ENCODE data around the gene SIGLEC10.

Gene SIGLEC10

GRCh38 chr19:51372021-51372648 lies 45.3 kb downstream of the SIGLEC10 start:
- no peak overlapping the region for H3K27ac ChIP-seq (ENCODE audit: low read depth, low read length)
- H2AFZ ChIP-seq (ENCODE audit: low read length, unreplicated experiment): no peak overlapping the region
- H3K4me3 ChIP-seq (ENCODE audit: low read depth, low read length): no peak overlapping the region
- no peaks in the 10 kb centered on the region for H3K27me3 ChIP-seq (ENCODE audit: insufficient read depth, low read length)
- H3K4me1 ChIP-seq (ENCODE audit: control insufficient read depth, insufficient read depth, low read length, unreplicated experiment): no peaks in the 10 kb centered on the region
- H3K36me3 ChIP-seq (ENCODE audit: insufficient read depth, low read length): no peaks in the 10 kb centered on the region
- no peaks in the 10 kb centered on the region for H3K79me2 ChIP-seq (ENCODE audit: control insufficient read depth, insufficient read depth, low read length, unreplicated experiment)

GRCh38 chr19:51371186-51371690 lies 46.2 kb downstream of the SIGLEC10 start:
- no peaks in the 10 kb centered on the region for H3K79me2 ChIP-seq (ENCODE audit: control insufficient read depth, insufficient read depth, low read length, unreplicated experiment)
- no peak overlapping the region for H2AFZ ChIP-seq (ENCODE audit: low read length, unreplicated experiment)
- no peak overlapping the region for H3K4me3 ChIP-seq (ENCODE audit: low read depth, low read length)
- no peak overlapping the region for H3K27ac ChIP-seq (ENCODE audit: low read depth, low read length)
- H3K4me1 ChIP-seq (ENCODE audit: control insufficient read depth, insufficient read depth, low read length, unreplicated experiment): no peaks in the 10 kb centered on the region
- no peaks in the 10 kb centered on the region for H3K36me3 ChIP-seq (ENCODE audit: insufficient read depth, low read length)
- H3K27me3 ChIP-seq (ENCODE audit: insufficient read depth, low read length): no peaks in the 10 kb centered on the region

GRCh38 chr19:51370230-51370629 lies 47.2 kb downstream of the SIGLEC10 start:
- Histone ChIP-seq H2AFZ (ENCODE audit: low read length, unreplicated experiment) (no peak overlapping the region), H3K27me3 (ENCODE audit: insufficient read depth, low read length) (no peaks in the 10 kb centered on the region), H3K4me1 (ENCODE audit: control insufficient read depth, insufficient read depth, low read length, unreplicated experiment) (peaks cover 1% of the 10 kb centered on the region), H3K36me3 (ENCODE audit: insufficient read depth, low read length) (no peaks in the 10 kb centered on the region), H3K4me3 (ENCODE audit: low read depth, low read length) (no peak overlapping the region), H3K27ac (ENCODE audit: low read depth, low read length) (no peak overlapping the region), H3K79me2 (ENCODE audit: control insufficient read depth, insufficient read depth, low read length, unreplicated experiment) (peaks cover 7% of the 10 kb centered on the region)

GRCh38 chr19:51368366-51369282 lies 48.8 kb downstream of the SIGLEC10 start, which contains the start of gene CLDND2:
Gene CLDND2, minus strand, starts transcription at chr19:51369003. Its CDS starts 426 bp downstream, at chr19:51368577.
- Histone ChIP-seq H3K79me2 (ENCODE audit: control insufficient read depth, insufficient read depth, low read length, unreplicated experiment) (peaks cover 21% of the 10 kb centered on the region), H3K4me3 (ENCODE audit: low read depth, low read length) (peak within 1 kb of the TSS; percentile 82), H2AFZ (ENCODE audit: low read length, unreplicated experiment) (peak within 1 kb of the TSS; percentile 82), H3K27ac (ENCODE audit: low read depth, low read length) (peak within 1 kb of the TSS; percentile 40; the same call in 1 of the 2 replicates), H3K27me3 (ENCODE audit: insufficient read depth, low read length) (no peaks in the 10 kb centered on the region), H3K36me3 (ENCODE audit: insufficient read depth, low read length) (no peaks in the 10 kb centered on the region), H3K4me1 (ENCODE audit: control insufficient read depth, insufficient read depth, low read length, unreplicated experiment) (peaks cover 15% of the 10 kb centered on the region)

GRCh38 chr19:51367565-51368365 lies 49.7 kb downstream of the SIGLEC10 start:
- Histone ChIP-seq H3K4me3 (ENCODE audit: low read depth, low read length) (peak overlapping the region; percentile 82), H3K79me2 (ENCODE audit: control insufficient read depth, insufficient read depth, low read length, unreplicated experiment) (peaks cover 25% of the 10 kb centered on the region), H3K36me3 (ENCODE audit: insufficient read depth, low read length) (no peaks in the 10 kb centered on the region), H3K4me1 (ENCODE audit: control insufficient read depth, insufficient read depth, low read length, unreplicated experiment) (peaks cover 21% of the 10 kb centered on the region), H3K27ac (ENCODE audit: low read depth, low read length) (peak overlapping the region; percentile 40; the same call in 1 of the 2 replicates), H3K27me3 (ENCODE audit: insufficient read depth, low read length) (no peaks in the 10 kb centered on the region), H2AFZ (ENCODE audit: low read length, unreplicated experiment) (peak overlapping the region; percentile 82)

- Histone ChIP-seq H3K27ac (ENCODE audit: low read depth, low read length) (peak overlapping the region; percentile 78), H3K79me2 (ENCODE audit: control insufficient read depth, insufficient read depth, low read length, unreplicated experiment) (peaks cover 30% of the 10 kb centered on the region), H3K4me1 (ENCODE audit: control insufficient read depth, insufficient read depth, low read length, unreplicated experiment) (peaks cover 25% of the 10 kb centered on the region), H3K4me3 (ENCODE audit: low read depth, low read length) (peak overlapping the region; percentile 82), H3K36me3 (ENCODE audit: insufficient read depth, low read length) (no peaks in the 10 kb centered on the region), H2AFZ (ENCODE audit: low read length, unreplicated experiment) (no peak overlapping the region), H3K27me3 (ENCODE audit: insufficient read depth, low read length) (no peaks in the 10 kb centered on the region)
These were observed 50.2 kb downstream of the SIGLEC10 start for GRCh38 chr19:51367255-51367564.

- Histone ChIP-seq H2AFZ (ENCODE audit: low read length, unreplicated experiment) (peak overlapping the region; percentile 59), H3K4me1 (ENCODE audit: control insufficient read depth, insufficient read depth, low read length, unreplicated experiment) (peaks cover 28% of the 10 kb centered on the region), H3K4me3 (ENCODE audit: low read depth, low read length) (peak overlapping the region; percentile 82), H3K79me2 (ENCODE audit: control insufficient read depth, insufficient read depth, low read length, unreplicated experiment) (peaks cover 35% of the 10 kb centered on the region), H3K27me3 (ENCODE audit: insufficient read depth, low read length) (no peaks in the 10 kb centered on the region), H3K36me3 (ENCODE audit: insufficient read depth, low read length) (no peaks in the 10 kb centered on the region), H3K27ac (ENCODE audit: low read depth, low read length) (peak overlapping the region; percentile 78)
These were observed 50.8 kb downstream of the SIGLEC10 start for GRCh38 chr19:51366389-51367254.

- Histone ChIP-seq H3K4me1 (ENCODE audit: control insufficient read depth, insufficient read depth, low read length, unreplicated experiment) (peaks cover 28% of the 10 kb centered on the region), H3K79me2 (ENCODE audit: control insufficient read depth, insufficient read depth, low read length, unreplicated experiment) (peaks cover 39% of the 10 kb centered on the region), H2AFZ (ENCODE audit: low read length, unreplicated experiment) (peak within 1 kb of the TSS; percentile 59), H3K27me3 (ENCODE audit: insufficient read depth, low read length) (no peaks in the 10 kb centered on the region), H3K36me3 (ENCODE audit: insufficient read depth, low read length) (no peaks in the 10 kb centered on the region), H3K27ac (ENCODE audit: low read depth, low read length) (peak within 1 kb of the TSS; percentile 89), H3K4me3 (ENCODE audit: low read depth, low read length) (peak within 1 kb of the TSS; percentile 82)
These were observed 51.5 kb downstream of the SIGLEC10 start, which contains the start of gene ETFB for GRCh38 chr19:51365965-51366388. Gene ETFB, minus strand, starts transcription at chr19:51366388. Its CDS starts 62 bp downstream, at chr19:51366326.

- H2AFZ ChIP-seq (ENCODE audit: low read length, unreplicated experiment): peak overlapping the region; percentile 20
- H3K79me2 ChIP-seq (ENCODE audit: control insufficient read depth, insufficient read depth, low read length, unreplicated experiment): peaks cover 41% of the 10 kb centered on the region
- H3K27ac ChIP-seq (ENCODE audit: low read depth, low read length): peak overlapping the region; percentile 89
- H3K27me3 ChIP-seq (ENCODE audit: insufficient read depth, low read length): no peaks in the 10 kb centered on the region
- peaks cover 28% of the 10 kb centered on the region for H3K4me1 ChIP-seq (ENCODE audit: control insufficient read depth, insufficient read depth, low read length, unreplicated experiment)
- H3K36me3 ChIP-seq (ENCODE audit: insufficient read depth, low read length): no peaks in the 10 kb centered on the region
- peak overlapping the region; percentile 82 for H3K4me3 ChIP-seq (ENCODE audit: low read depth, low read length)
These were observed 52.1 kb downstream of the SIGLEC10 start for GRCh38 chr19:51365211-51365964.
